Right hindlimb (tissue), 1 donor: ENCODE data around the gene PSMG3.

Experiments used
- DNase-seq: peaks from one replicate; pipeline ENCODE4 v3.0.0-alpha.2; 2018

Gene PSMG3

DNA sequence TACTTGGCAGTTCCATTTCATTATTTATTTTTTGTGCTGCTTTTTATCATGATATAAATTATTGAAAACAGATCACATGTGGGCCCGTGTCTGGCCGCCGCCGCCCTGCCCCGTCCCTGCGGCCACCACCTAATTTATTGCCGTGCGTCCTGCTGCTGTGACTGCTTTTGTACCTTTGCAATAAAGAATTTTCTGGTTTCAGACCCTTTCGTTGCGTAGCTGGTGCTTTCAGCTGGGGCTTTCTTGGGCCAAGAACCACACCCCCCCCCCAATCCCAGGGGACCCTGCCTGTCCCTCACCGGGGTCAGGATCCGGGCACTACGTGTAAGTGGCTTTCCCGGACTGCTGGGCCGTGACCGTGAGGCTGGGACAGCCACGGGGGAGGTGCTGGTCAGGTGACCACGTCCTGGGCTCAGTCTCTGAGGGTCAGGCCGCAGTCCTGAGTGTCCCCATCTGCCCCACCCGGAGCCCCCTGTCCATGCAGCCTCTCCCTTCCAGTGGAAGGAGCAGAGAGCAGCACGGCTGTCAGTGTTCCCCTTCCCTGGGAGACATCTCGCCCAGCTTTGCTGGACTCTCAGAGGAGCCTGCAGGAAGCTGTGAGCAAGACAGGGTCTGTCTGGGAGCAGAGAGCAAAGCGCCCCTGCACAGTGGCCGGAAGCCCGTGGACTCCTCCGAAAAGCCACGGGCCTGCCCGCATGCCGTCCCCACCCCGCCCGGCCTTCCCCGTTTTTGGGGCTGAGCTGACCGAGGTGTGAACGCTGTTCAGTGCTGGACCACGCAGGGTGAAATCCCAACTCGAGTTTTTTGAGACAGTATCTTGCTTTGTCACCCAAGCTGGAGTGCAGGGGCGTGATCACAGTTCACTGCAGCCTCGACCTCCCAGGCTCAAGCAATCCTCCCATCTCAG is 26.7 kb downstream of the PSMG3 start:
- peak; percentile 30 for DNase-seq

DNA sequence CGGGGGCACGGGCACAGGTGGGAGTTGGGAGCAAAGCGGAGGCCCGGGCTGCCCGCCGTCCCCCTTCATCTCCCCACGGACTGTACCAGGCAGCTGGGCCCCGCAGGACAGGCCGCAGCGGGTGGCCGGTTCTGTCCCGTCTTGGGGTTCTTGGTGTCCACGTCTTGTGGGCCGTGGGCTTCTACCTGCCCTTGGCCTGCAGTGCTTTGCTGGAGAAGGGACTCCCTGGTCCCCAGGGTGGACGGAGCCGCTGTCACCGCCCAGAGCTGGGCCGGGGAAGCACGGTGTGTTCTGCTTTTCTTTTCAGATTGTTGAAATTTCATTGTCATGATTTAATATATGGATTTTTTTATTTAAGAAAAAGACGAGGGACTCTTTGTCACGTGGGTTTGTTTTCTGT is 27.5 kb downstream of the PSMG3 start:
- DNase-seq = peak; percentile 15

DNA sequence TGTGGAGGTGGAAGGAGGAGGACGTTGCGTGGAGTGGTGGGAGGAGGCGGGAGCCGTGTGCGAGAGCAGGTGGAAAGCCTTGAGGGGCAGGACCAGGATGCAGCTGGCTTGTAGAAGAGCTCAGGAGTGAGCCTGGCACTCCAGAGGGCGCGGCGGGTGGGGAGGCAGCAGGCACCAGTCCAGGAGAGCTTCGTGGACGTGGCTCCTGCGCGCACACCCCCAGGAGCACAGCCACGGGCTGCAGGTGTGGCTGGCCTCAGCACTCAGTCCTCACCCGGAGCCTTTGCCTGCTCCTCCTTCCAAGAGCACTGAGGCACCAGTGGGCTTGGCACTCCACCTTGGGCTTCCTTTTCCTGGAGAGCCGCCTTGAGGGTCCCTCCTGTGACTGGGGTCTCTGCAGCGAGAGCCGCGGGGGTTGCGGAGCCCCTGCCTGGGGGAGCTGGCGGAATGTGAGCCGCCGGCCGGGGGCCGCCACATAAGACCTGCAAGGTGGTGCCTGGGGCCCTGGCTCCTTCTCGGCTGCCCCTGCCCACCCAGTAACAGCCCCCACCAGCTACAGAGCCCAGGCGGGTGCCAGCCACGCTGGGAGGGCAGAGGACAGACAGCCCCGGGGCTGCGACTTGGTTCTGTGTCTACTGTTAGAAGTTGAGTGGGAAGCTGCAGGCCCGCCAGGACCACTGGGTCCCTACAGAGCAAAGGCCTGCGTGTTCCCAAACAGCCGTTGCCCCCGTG is 28.2 kb downstream of the PSMG3 start:
- DNase-seq = no peak

DNA sequence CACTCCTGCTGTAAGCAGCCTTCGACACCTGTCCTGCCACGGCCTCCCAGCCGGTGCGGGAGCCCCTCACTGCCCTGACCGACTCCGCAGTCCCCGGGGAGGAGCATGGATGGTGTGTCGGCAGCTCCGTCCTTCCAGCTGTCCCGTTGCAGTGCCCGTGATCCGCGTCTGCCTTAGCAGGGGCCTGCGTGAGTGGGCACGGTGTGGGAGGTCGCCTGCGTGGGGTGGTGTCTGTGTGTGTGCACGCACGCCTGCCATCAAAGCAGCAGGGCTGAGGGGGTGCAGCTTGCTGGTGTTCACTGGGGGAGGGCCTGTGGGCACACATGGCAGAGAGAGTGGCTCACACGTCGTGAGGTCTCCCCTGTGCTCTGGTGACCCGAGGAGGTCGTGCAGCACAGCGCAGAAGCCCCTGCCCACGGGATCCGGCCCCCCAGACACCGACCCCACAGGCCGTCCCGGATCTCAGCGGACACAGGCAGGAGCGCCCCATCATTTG is 29.0 kb downstream of the PSMG3 start:
- no peak for DNase-seq

DNA sequence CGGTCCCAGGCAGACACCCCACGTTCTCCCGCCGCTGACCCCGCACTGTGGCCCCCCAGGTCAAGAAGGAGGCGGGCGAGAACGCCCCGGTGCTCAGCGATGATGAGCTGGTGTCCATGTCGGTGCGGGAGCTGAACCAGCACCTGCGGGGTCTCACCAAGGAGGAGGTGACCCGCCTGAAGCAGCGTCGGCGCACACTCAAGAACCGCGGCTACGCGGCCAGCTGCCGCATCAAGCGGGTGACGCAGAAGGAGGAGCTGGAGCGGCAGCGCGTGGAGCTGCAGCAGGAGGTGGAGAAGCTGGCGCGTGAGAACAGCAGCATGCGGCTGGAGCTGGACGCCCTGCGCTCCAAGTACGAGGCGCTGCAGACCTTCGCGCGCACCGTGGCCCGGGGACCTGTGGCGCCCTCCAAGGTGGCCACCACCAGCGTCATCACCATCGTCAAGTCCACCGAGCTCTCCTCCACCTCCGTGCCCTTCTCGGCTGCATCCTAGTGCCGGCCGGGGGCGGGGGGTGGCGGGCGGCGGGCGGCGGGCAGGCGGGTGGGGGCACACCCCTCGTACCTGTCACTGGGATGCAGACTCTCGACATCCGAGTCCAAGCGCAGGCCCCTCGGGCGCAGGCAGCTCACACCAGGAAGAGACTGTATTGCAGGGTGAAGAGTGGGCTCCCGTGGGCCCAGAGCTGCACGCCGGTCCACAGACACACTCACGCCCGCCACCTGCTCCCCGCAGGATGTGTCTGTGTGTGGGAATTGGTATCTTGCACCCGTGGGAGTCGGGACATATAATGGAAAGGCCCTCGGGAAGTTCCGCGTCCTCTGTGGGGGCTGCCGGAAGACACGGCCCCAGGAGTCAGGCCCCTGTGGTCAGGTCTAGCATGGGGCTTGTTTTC is 29.7 kb downstream of the PSMG3 start:
- DNase-seq = peak; percentile 21

DNA sequence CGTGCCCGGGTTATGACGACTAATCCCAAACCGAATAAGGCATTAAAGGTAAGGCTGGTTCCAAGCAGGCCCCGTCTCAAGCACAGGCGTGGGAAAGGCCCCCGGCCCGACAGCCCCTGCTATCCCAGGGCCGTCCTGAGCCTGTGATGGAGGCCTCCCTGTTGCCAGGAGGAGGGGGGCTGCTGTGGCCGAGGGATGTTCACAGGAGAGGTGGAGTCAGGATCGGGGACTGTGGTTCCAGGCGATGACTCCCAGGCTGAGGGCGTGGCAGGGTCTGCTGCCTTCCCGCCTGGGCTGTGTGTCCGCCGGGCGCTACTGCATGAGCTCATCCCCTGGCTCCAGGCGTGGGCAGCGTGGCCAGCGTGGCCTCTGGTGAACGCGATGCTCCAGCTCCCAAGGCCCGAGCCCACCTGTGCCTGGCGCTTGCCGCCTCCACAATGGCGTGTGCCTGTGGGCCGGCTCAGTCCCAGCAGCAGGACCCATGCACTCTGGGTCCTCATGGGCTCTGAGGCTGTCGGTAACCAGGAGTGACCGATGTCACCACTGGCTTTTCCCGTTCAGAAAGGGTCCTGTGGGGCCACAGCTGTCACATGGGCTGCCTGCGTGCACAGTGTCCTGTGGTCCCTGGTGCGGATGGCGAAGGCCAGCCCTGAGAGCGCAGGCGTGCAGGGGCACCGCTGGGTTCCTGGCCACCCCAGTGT is 30.5 kb downstream of the PSMG3 start:
- DNase-seq = peak; percentile 46

DNA sequence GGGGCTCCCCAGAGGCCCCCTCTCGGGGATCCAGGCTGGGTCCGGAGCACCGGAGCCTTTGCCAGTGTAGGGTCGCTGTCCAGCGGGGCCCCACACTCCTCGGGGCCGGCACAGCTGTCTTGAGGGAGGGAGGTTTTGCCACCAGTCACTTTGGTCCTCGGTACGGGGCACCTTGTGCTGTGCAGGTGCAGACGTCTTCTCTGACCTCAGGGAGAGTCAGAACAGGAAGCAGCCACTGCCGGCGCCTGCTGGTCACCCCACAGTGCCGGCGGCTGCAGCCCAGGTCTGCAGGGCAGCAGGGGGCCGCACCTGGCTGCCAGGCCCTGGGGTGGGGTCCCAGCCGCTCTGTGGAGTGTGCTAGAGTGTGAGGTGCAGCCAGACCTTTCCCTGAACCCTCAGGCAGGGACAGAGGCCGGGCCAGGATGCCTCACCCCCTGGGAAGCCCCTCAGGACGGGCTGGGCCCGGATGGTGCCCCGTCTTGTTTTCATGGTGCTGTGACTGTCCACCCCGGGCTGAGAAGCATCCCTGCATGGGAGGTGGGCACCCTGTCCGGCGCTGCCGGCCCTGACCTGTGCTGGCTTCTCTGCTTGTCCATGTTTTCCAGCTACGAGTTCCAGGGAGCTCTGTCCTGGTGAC is 31.2 kb downstream of the PSMG3 start:
- peak; percentile 28 for DNase-seq

DNA sequence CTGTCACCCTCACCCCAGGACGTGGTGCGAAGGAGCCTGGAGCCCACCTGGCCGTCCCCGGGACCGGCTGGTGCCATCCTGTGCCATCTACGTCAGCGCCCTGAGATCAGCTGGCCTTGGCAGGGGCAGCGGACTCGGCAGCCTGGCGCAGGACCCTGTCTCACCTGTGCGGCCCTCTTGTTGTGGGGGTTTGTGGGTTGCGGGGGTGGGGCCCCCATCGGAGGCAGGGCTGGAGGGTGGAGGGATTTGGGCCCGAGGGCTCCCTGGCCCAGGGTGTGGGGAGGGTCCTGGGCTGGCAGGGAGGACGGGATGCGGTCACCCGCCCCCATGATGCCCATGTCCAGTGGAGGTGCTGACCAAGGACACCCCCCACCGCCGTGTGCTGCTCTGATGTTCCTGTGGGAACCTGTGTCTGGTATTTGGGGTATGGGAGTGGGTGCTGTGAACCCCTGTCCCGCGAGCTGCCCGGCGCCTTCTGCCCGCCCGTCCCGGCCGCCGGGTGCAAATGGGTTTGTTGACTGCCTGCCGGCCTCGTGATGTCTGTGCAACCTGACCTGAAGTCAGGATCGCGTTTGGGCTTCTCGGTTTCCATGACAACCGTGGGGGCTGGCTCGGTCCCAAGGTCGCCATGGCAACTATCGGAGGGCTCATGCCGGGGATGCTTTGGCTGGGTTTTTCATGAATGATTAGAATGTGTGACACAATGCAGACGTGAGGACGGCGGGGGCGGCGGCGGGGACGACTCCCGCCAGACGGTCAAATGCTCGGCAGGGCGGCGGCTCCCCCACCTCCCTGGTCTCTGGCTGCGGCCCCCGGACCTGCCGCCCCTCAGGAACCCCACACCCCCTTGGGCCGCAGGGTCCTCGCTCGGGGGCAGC is 32.1 kb downstream of the PSMG3 start:
- peak; percentile 90 for DNase-seq

DNA sequence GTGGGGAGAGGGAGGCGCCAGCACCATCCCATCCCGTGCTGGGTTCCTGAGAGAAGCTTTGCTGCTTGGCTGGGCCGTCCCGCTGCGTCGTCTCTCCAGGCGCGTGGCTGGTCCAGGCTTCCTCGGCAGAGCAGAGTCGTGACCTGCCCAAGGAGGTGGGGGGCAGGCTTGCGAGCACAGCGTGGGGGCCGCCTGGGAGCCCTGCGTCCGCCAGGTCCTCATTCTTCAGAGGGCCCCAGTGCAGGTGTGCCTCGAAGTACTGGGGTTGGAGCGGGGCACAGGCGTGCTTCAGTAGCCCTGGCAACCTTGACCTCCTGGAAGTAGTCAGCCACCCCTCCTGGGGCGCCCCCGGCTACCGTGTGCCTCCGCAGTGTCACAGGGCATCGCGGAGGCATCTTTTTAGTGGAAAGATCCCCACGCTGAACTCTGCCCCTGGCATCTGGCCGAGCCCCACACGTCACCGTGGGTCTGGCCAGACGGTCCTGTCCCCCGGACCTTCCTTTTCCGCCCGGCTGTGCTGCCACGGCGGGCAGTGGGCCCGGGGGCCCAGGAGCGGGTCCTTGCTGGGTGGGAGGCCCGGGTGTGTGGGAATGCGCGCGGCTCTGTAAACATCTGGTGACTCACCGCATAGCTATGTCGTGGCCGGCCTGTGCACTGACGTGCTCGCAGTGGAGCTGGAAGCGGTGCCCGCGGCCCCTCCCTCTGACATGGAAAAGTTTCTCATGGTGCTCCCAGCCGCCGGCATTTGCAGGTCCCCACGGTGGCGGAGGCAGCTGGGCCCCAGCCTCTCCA is 32.9 kb downstream of the PSMG3 start:
- DNase-seq = peak; percentile 96

DNA sequence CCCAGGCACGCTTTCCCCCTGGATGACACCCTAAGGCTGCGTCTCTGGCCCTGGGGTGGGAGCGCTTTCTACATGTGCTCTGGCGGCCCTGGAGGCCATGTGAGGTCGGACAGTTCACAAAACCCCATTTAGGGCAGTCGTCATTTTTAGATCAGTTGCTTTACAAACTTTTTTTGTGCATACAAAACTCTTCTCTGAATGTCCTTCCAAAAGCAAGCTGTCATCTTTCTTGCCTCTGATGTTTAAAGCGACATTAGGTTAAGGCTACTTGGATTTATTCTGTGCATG is 33.4 kb downstream of the PSMG3 start:
- DNase-seq = peak; percentile 24

DNA sequence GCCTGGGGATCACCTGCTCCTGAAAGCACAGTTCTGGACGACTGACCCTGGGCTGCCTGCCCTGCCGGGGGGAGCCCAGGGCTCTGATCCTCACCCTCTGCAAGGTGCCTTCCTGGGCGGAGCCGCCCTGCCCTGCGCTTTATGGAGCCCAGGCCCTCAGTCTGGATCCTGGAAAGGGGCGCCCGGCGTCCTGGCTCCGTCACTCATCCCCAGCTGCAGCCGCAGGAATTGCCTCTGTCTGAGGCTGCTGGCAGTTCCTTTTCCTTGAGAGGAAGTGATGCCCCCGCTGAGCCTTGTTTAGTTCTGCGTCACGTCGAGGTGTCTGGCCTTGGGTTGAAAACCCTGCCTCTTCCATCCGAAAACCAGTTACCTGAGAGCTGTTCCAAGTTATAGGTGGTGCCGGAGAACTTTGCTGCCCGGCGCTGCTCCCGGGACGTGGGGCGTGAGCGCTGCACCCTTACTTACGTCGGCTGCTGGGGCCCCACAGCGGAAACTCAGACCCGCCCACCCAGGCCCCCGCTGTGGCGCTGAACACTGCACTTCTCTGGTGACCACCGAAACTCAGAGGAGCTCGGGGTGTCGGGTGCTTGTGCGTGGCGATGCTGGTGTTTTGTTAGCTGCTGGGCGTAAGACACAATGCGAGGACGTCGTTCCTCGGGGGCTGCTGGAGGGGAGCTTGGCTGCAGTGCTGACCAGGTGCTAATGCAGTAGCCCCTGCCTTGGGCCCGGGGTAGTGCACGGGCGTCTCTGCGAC is 34.0 kb downstream of the PSMG3 start:
- DNase-seq = peak; percentile 23

DNA sequence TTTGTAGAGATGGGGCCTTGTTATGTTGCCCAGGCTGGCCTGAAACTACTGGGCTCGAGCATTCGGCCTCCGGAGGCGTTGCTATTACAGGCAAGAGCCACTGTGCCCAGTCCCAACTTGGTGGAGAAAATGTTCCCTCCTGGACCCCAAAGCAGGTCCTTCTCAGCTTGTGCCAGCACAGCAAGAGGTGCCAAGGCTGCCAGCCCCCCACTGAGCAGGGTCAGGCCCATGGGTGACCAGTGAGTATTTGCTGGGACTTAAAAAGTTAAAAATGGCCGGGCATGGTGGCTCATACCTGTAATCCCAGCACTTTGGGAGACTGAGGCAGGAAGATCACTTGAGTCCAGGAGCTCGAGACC is 34.8 kb downstream of the PSMG3 start:
- DNase-seq = peak; percentile 22

DNA sequence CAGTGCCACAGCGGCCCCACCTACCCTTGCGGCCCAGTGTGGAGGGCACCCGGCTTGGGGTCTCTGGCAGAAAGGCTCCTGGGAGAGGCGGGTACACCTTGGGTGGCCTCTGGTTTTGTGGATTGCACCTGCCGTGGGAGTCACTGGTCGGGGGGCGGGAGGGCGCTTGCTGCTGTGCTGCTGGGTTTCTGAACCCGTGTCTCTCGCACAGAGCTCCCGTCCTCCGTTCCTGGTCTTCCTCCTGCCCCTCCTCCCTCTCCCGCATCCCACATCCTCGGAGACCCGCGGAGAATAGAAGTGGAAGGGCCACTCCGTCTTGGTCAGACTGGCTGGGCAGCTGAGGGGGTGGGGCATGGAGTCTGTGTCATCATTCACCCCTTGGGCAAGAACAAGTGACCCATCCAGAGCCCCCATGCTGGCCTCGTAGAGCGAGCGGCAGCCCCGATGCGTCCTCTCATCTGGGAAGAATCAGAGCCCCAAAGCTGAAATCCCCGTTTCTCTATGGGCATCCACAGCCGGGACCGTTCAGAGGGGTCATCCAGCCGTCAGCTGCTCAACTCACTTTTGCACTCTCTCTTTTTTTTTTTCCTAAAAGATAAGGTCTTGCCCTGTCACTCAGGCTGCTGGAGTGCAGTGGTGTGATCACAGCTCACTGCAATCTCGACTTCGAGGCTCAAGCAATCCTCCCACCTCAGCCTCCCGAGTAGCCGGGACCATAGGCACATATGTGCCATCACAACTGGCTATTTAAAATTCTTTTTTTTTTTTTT is 35.3 kb downstream of the PSMG3 start:
- peak; percentile 28 for DNase-seq

DNA sequence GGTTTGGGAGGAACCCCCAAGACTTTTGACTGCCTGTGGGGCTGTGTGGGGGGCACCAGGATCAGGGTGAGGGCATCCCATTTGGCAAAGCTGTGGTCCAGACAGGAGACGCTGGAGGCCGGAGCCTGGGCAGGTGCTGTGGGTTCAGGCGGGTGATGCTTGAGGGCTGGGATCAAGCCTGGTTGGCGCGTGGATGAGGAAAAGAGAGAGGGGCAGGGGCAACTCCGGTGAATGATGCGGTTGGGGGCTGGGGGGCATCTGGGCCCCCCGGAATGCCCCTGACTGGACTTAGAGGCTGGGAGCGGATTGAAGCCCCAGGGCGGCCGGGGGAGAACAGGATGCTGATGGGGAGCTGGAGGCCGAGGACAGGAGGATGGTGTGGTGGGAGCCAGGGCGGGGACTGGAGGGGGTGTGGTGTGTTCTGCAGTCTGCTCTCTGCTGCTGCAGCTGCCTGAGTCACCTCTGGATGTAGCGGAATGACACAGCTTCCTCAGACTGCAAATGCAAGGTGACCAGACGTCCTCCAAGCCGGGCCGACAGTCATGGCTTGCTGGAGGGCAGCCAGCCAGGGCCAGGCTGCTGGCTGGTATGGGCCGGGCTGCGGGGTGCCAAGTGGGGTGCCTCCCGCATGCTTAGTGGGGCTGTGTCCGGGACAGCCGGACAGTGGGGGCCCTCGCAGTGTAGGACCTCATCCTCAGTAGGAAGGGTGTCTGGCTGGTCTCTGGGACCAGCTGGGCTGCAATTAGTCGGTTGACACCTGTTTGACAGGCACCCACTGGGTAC is 36.1 kb downstream of the PSMG3 start:
- peak; percentile 45 for DNase-seq

DNA sequence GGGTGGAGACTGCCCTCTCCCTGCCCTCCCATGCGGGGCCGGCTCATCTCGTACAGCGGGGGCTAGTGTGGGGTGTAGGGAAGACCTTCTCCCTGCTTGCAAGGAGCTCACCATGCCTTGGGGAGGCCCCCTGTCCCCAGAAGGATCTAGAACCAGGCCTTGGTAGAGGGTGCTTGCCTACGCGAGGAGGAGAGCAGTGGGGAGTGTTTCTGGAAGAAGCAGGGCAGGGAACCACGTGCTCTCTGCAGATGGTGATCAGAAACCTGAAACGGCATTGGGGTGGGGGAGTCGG is 36.6 kb downstream of the PSMG3 start:
- DNase-seq = no peak

DNA sequence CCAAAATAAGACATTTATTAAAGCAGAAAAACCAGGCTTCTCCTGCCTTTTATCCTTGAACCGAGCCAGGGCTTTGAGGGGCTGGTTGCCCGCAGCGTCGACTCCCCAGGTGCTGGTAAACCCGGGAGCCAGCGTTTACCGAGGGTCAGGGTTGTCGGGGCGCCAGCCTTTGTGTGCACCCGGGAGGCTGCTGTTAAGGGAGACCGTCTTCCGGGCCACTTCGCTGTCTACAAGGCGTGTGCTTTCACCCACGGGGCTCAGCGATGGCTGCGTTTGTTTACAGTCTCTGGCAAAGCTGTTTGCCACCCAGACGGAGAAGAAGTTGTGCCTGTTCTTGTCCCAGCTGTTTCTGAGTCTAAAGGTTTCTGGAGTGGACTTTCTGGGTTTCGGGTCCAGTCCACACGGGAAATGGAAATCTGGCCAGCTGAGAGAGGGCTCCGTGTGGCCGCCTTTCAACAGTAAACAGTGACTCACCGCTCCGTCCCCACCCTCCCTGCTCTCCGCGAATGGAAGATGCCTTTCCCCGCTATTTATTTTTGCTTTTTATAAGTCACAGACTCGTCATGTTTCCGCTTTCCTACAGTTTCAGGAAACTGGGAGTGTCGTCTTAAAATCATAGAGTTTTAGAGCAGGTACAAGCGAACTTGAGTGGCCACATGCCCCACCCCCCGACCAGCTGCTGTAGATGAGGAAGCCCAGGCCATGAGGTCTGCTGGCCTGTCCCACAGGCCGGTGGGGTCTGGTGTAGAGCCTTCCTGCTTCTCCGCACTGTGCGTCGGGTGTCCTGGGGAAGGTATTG is 37.2 kb downstream of the PSMG3 start:
- peak; percentile 73 for DNase-seq

DNA sequence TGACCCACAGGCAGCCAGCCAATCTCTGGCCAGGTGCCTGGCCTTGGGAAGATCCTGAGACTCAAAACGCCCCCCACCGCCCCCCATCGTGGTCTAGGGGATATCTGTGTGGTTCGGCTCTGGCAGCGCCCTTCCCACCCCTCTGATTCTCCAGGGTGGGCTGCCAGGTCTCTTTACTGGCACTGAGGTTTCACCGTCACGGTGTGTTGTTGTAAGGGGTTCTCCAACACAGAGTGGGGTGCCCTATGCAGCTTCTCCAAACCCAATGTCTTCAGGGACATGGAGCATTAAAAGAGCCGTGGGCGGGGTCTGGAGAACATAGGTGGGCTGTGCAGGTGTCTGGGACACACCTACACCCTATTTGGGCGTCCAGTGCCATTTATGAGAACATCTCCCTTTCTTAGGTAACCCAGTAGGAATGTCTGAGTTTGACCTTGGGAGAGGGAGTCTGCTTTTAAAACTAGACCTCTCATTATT is 37.8 kb downstream of the PSMG3 start:
- no peak for DNase-seq
